ENCODE data around the gene LKAAEAR1. TPM values are rescaled to one million over a fixed set of nuclear protein-coding genes. Genes with fewer than 3 reads are reported as not detected.
A peak's percentile ranks its signal among the peaks of the same experiment; 100 is the strongest.

The LKAAEAR1 gene
- total and polyA plus RNA-seq, 2 of the 13 experiments (the other 11 are each of a cell fraction or from before 2014, with no cell fraction given): not detected

- TF ChIP-seq FOXK1 (CRISPR knock-in tag; IDR thresholded peaks at IDR 0.05; ENCODE audit: borderline replicate concordance, low read depth) (peak; percentile 78; the same call in 1 of the 2 replicates), TRAFD1 (CRISPR knock-in tag; IDR thresholded peaks at IDR 0.05; ENCODE audit: borderline replicate concordance) (peak; percentile 97), TBX3 (IDR thresholded peaks at IDR 0.05; ENCODE audit: borderline replicate concordance) (no peak), ISX (CRISPR knock-in tag; conservative IDR thresholded peaks at IDR 0.05) (no peak), FOSL2 (CRISPR knock-in tag; IDR thresholded peaks at IDR 0.05) (no peak), ATF3 (CRISPR knock-in tag; IDR thresholded peaks at IDR 0.05) (peak; percentile 60; the same call in 1 of the 2 replicates), ZFY (CRISPR knock-in tag; IDR thresholded peaks at IDR 0.05) (peak; percentile 81), ZFP37 (CRISPR knock-in tag; IDR thresholded peaks at IDR 0.05; ENCODE audit: borderline replicate concordance) (peak; percentile 78; the same call in 1 of the 2 replicates), HDAC6 (IDR thresholded peaks at IDR 0.05; ENCODE audit: low read depth, low read length) (no peak), TOPORS (CRISPR knock-in tag; IDR thresholded peaks at IDR 0.05) (no peak), PRDM15 (CRISPR knock-in tag; IDR thresholded peaks at IDR 0.05) (peak; percentile 43), ZNF550 (CRISPR knock-in tag; IDR thresholded peaks at IDR 0.05; ENCODE audit: borderline replicate concordance) (no peak), ZMYM4 (CRISPR knock-in tag; IDR thresholded peaks at IDR 0.05) (peak; percentile 61; the same call in 1 of the 2 replicates), PCBP1 (IDR thresholded peaks at IDR 0.05; ENCODE audit: borderline replicate concordance, low read depth, low read length) (peak; percentile 80; the same call in 1 of the 2 replicates), ZNF224 (CRISPR knock-in tag; IDR thresholded peaks at IDR 0.05) (no peak), RBFOX2 (IDR thresholded peaks at IDR 0.05; ENCODE audit: low read depth, low read length) (peak; percentile 74), DNMT1 (CRISPR knock-in tag; IDR thresholded peaks at IDR 0.05) (no peak), NFIC (IDR thresholded peaks at IDR 0.05; ENCODE audit: low read length) (no peak)
- TF ChIP-seq, protein P1, sequence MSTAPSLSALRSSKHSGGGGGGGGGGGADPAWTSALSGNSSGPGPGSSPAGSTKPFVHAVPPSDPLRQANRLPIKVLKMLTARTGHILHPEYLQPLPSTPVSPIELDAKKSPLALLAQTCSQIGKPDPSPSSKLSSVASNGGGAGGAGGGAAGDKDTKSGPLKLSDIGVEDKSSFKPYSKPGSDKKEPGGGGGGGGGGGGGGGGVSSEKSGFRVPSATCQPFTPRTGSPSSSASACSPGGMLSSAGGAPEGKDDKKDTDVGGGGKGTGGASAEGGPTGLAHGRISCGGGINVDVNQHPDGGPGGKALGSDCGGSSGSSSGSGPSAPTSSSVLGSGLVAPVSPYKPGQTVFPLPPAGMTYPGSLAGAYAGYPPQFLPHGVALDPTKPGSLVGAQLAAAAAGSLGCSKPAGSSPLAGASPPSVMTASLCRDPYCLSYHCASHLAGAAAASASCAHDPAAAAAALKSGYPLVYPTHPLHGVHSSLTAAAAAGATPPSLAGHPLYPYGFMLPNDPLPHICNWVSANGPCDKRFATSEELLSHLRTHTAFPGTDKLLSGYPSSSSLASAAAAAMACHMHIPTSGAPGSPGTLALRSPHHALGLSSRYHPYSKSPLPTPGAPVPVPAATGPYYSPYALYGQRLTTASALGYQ (CRISPR knock-in tag; IDR thresholded peaks at IDR 0.05): peak; percentile 50; the same call in 1 of the 2 replicates
- TF ChIP-seq, protein P2, sequence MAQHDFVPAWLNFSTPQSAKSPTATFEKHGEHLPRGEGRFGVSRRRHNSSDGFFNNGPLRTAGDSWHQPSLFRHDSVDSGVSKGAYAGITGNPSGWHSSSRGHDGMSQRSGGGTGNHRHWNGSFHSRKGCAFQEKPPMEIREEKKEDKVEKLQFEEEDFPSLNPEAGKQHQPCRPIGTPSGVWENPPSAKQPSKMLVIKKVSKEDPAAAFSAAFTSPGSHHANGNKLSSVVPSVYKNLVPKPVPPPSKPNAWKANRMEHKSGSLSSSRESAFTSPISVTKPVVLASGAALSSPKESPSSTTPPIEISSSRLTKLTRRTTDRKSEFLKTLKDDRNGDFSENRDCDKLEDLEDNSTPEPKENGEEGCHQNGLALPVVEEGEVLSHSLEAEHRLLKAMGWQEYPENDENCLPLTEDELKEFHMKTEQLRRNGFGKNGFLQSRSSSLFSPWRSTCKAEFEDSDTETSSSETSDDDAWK (CRISPR knock-in tag; IDR thresholded peaks at IDR 0.05): no peak
Measured at GRCh38 chr20:64053841-64054661, 30.1 kb downstream of the LKAAEAR1 start (continued).

All from HepG2 (cell line).